Measurements from ENCODE around the gene PDIA6. TPM values are rescaled to one million over a fixed set of nuclear protein-coding genes. Genes with fewer than 3 reads are reported as not detected.

The PDIA6 gene
- total and polyA plus RNA-seq, 10 of the 15 experiments (the other 5 are each of a cell fraction or from before 2014, with no cell fraction given) = 148 to 526 (median 209) TPM

- TF ChIP-seq ZNF687 (IDR thresholded peaks at IDR 0.05) (no peak), SP1 (IDR thresholded peaks at IDR 0.05; ENCODE audit: low read depth, low read length) (no peak)
Measured at GRCh38 chr2:10753876-10754275, 58.7 kb downstream of the PDIA6 start (continued).

- ChIA-PET SMC1A (ENCODE audit: uncharacterized antibody, unreplicated experiment) (interaction anchor here (0.6 kb wide), 1 partner anchor 9 kb away, joined by 3 read pairs; no protein-coding TSS in a partner anchor), RAD21 (ENCODE audit: unreplicated experiment) (no interaction called here), CTCF (interaction anchor here (1.7 kb wide), 1 partner anchor 48 kb away, joined by 3 read pairs; no protein-coding TSS in a partner anchor), POLR2A (no interaction called here)
- Histone ChIP-seq H3K36me3 (ENCODE audit: control insufficient read depth in 2 of 2, insufficient read depth in 2 of 2, low read length in 1 of 2) (no peaks in the 10 kb centered on the region), H3K79me2 (ENCODE audit: control insufficient read depth, insufficient read depth, low read length) (no peaks in the 10 kb centered on the region), H3K27ac (ENCODE audit: control insufficient read depth, insufficient read depth) (no peak overlapping the region), H3K9me3 (replicated peaks; ENCODE audit: control insufficient read depth, insufficient read depth, low read length) (no peaks in the 10 kb centered on the region), H4K20me1 (ENCODE audit: control insufficient read depth, insufficient read depth) (no peaks in the 10 kb centered on the region), H3K27me3 (replicated peaks in 1 of 2; ENCODE audit: control insufficient read depth in 2 of 2, insufficient read depth in 2 of 2, low read length in 1 of 2) (no peaks in the 10 kb centered on the region), H3K9ac (ENCODE audit: control insufficient read depth, insufficient read depth, low read length) (no peak overlapping the region), H3K4me3 (no peak overlapping the region), H3K4me1 (ENCODE audit: control insufficient read depth, insufficient read depth, low read length) (no peaks in the 10 kb centered on the region), H3K4me2 (ENCODE audit: control insufficient read depth, insufficient read depth) (no peak overlapping the region), H2AFZ (ENCODE audit: control insufficient read depth, low read depth, low read length) (no peak overlapping the region)
- ATAC-seq = no peak
- in situ Hi-C loops (cut with MboI) (no loop called here), intact Hi-C loops (cut with micrococcal nuclease; ENCODE audit: unreplicated experiment) (no loop called here)
- TF ChIP-seq IRF5 (IDR thresholded peaks at IDR 0.05; ENCODE audit: borderline replicate concordance) (no peak), ZNF384 (IDR thresholded peaks at IDR 0.05; ENCODE audit: borderline replicate concordance, low read depth, low read length) (no peak), CREB1 (IDR thresholded peaks at IDR 0.05; ENCODE audit: low read depth) (no peak), YBX1 (IDR thresholded peaks at IDR 0.05) (no peak), ZNF207 (IDR thresholded peaks at IDR 0.05; ENCODE audit: borderline replicate concordance) (no peak)
- no TSS peak for BruUV-seq (replicated peaks)
- no peak for DNase-seq (ENCODE audit: low read depth, low spot score)
- no peak for FAIRE-seq
- WGBS (ENCODE audit: insufficient coverage, insufficient replicate concordance, low lambda C conversion rate, missing lambda C conversion rate) = 49% methylated on average over 6 of the region's 7 CpGs
Measured at GRCh38 chr2:10753156-10753555, 59.4 kb downstream of the PDIA6 start.

Measured in GM12878 (cell line).